Neural cell (in vitro differentiated cells): ENCODE results near the gene XIRP1. TPM values are rescaled to one million over a fixed set of nuclear protein-coding genes. Genes with fewer than 3 reads are reported as not detected.

Experiments
- H2AFZ ChIP-seq: fragments of 200-600, 300-800 bp; sonication (generic), shearing (Covaris generic); 2 replicates; pipeline ENCODE4 v1.6.0; 2014; ENCODE audit warnings: low read depth, mild to moderate bottlenecking, antibody characterized with exemption, low read length, moderate library complexity
- H3F3A ChIP-seq: fragments of 200-600 bp; shearing (Covaris generic); 2 replicates; pipeline ENCODE4 v1.6.1; 2016; ENCODE audit warnings: mild to moderate bottlenecking, moderate library complexity, mixed read lengths, antibody characterized with exemption, low read length; ENCODE audit not compliant: insufficient read depth, poor library complexity, severe bottlenecking
- H3K27ac ChIP-seq: fragments of 200-600, 300-800 bp; sonication (generic), shearing (Covaris generic); 2 replicates; pipeline ENCODE4 v1.5.1; 2014; ENCODE audit warnings: mild to moderate bottlenecking, low read length, moderate library complexity
- H3K27me3 ChIP-seq: fragments of 300-800, 200-600 bp; sonication (generic), shearing (Covaris generic); 2 replicates; pipeline ENCODE4 v1.6.0; 2014; ENCODE audit warnings: mild to moderate bottlenecking, low read depth, low read length, moderate library complexity; ENCODE audit not compliant: insufficient read depth
- H3K36me3 ChIP-seq: fragments of 300-800, 200-600 bp; sonication (generic), shearing (Covaris generic); 2 replicates; pipeline ENCODE4 v1.5.1; 2014; ENCODE audit warnings: mild to moderate bottlenecking, antibody characterized with exemption, low read length, moderate library complexity; ENCODE audit not compliant: insufficient read depth
- H3K4me2 ChIP-seq: fragments of 300-800, 200-600 bp; sonication (generic), shearing (Covaris generic); 2 replicates; pipeline ENCODE4 v1.6.0; 2014; ENCODE audit warnings: mild to moderate bottlenecking, low read length
- H3K4me3 ChIP-seq: fragments of 300-800, 200-600 bp; sonication (generic), shearing (Covaris generic); 2 replicates; pipeline ENCODE4 v1.5.1; 2014; ENCODE audit warnings: mild to moderate bottlenecking, low read length, moderate library complexity
- H3K79me2 ChIP-seq: fragments of 200-600 bp; shearing (Covaris generic); replicated peaks from 2 replicates; pipeline ENCODE4 v1.6.0; 2014; ENCODE audit warnings: mild to moderate bottlenecking, low read length, moderate library complexity; ENCODE audit not compliant: insufficient read depth
- H3K9ac ChIP-seq: fragments of 300-800, 200-600 bp; sonication (generic), shearing (Covaris generic); 2 replicates; pipeline ENCODE4 v1.6.1; 2016; ENCODE audit warnings: mild to moderate bottlenecking, low read length, mixed read lengths
- H3K9me2 ChIP-seq: fragments of 200-600 bp; shearing (Covaris generic); 2 replicates; pipeline ENCODE4 v1.6.1; 2016; ENCODE audit warnings: mild to moderate bottlenecking, low read length, mixed read lengths; ENCODE audit not compliant: insufficient read depth
- H3K9me3 ChIP-seq: fragments of 200-600, 300-800 bp; sonication (generic), shearing (Covaris generic); 2 replicates; pipeline ENCODE4 v1.6.1; 2016; ENCODE audit warnings: mild to moderate bottlenecking, mixed run types, low read length, moderate library complexity, mixed read lengths
- H4K20me1 ChIP-seq: fragments of 200-600 bp; shearing (Covaris generic); 2 replicates; pipeline ENCODE4 v1.6.1; 2016; ENCODE audit warnings: mild to moderate bottlenecking, mixed run types; ENCODE audit not compliant: insufficient read depth
- EP300 ChIP-seq: fragments of 450-650 bp; conservative IDR thresholded peaks from 2 replicates; pipeline ENCODE4 v1.6.1; 2014; ENCODE audit warnings: antibody characterized with exemption, mild to moderate bottlenecking, moderate library complexity; ENCODE audit not compliant: poor library complexity, severe bottlenecking
- EZH2 ChIP-seq: fragments of 200-600, 300-800 bp; shearing (Covaris generic), sonication (generic); IDR thresholded peaks from 2 replicates; pipeline ENCODE4 v1.6.1; 2014; ENCODE audit warnings: antibody characterized with exemption, low read length, borderline replicate concordance, mild to moderate bottlenecking; ENCODE audit not compliant: insufficient read depth, poor library complexity, severe bottlenecking
- MXI1 ChIP-seq: fragments of 450-650 bp; conservative IDR thresholded peaks from 2 replicates; pipeline ENCODE4 v1.6.1; 2014; ENCODE audit warnings: antibody characterized with exemption, mild to moderate bottlenecking; ENCODE audit not compliant: poor library complexity, severe bottlenecking
- POLR2AphosphoS5 ChIP-seq: IDR thresholded peaks from 2 replicates; pipeline ENCODE4 v1.6.1; 2012
- RAD21 ChIP-seq: fragments of 450-650 bp; conservative IDR thresholded peaks from 2 replicates; pipeline ENCODE4 v1.6.1; 2014; ENCODE audit warnings: antibody characterized with exemption, mild to moderate bottlenecking, moderate library complexity
- SMC3 ChIP-seq: fragments of 450-650 bp; conservative IDR thresholded peaks from 2 replicates; pipeline ENCODE4 v1.6.1; 2014; ENCODE audit warnings: antibody characterized with exemption, mild to moderate bottlenecking, moderate library complexity; ENCODE audit not compliant: poor library complexity
- TAF1 ChIP-seq: IDR thresholded peaks from 2 replicates; pipeline ENCODE4 v1.6.1; 2012; ENCODE audit warnings: low read depth
- polyA plus RNA-seq: library from polyadenylated mRNA; depleted of rRNA; stranded (reverse); fragments of >200 nt; gene quantifications from 2 replicates; pipeline ENCODE4 v1.2.3, GENCODE V29; 2014
- TF ChIP-seq, protein P1 (sequence below): IDR thresholded peaks from 2 replicates; pipeline ENCODE4 v1.6.1; 2012; ENCODE audit warnings: borderline replicate concordance
- TF ChIP-seq, protein P2 (sequence below): fragments of 450-650 bp; IDR thresholded peaks from 2 replicates; pipeline ENCODE4 v1.5.1; 2014; ENCODE audit warnings: antibody characterized with exemption, mild to moderate bottlenecking, moderate library complexity; ENCODE audit not compliant: poor library complexity, severe bottlenecking

XIRP1 gene
- polyA plus RNA-seq, 1 donor from 2014 or later = not detected

DNA sequence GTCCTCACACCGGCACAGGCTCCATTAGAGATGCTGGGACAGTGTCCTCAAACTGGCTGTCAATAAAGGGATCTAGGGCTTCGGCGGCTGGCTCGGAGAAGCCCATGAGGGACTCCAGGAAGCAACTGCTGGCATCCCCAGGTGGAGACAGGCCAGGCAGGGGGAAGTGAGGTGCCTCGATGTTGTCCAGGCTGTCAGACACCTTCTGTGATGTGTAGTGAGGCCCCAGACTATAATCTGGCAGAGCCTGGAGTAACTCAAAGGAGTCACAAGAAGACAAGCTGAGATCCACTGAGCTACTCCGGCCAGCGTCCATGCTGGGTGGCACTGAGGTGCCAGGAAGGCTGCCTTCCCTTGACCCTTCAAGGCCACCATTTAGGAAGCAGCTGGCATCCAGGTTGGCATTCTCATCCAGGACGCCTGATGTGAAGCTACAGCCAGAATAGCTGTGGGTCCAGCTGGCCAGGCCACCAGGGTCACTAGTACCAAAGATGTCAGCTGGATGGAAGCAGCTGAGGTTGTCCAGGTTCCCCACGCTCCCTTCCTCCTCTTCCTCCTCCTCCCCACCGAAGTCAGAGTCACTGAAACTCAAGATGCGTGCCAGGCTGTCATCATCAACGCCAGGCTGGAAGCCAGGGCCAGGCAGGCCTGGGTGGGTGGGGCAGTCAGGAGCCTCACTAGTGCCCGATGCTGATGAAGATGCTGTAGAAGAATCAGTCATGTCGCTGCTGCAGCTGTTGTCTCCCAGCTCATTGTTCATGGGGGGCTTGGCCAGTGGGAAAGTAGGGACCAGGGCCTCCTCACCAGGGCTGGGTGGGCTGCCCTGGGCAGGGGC is 49.1 kb downstream of the XIRP1 start:
- no peaks in the 10 kb centered on the region for H3K79me2 ChIP-seq
- no peak overlapping the region for H3K27ac ChIP-seq
- no peaks in the 10 kb centered on the region for H3F3A ChIP-seq

DNA sequence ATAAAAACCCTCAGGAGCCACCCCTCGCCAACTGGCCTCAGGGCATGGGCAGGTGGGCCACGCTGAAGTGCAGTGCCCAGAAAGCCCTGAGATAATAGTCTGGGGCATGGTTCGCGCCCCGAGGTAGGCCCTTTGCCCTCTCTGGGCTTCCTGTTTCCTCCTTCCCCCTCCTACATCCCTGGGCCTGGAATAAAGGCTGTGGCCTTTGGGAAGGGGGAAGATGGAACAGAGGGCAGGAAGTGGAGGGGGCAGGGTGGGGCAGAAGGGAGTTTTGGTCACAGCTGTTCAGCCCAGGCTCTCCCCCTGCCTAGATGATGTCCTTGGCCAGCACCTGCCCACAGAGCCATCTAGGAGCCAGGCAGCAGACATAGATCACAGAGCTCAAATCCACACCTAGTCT is 50.3 kb downstream of the XIRP1 start:
- no peaks in the 10 kb centered on the region for H3K9me3 ChIP-seq
- H3K27ac ChIP-seq = no peak overlapping the region
- no peaks in the 10 kb centered on the region for H3K9me2 ChIP-seq
- H3K27me3 ChIP-seq = no peaks in the 10 kb centered on the region
- H3K36me3 ChIP-seq = peaks cover 7% of the 10 kb centered on the region
- H4K20me1 ChIP-seq = no peaks in the 10 kb centered on the region
- H3K9ac ChIP-seq = no peak overlapping the region
- H3K4me2 ChIP-seq = no peak overlapping the region
- H2AFZ ChIP-seq = no peak overlapping the region
- H3K4me3 ChIP-seq = no peak overlapping the region
- TF ChIP-seq EZH2 (no peak), TAF1 (no peak), SMC3 (no peak), RAD21 (no peak), POLR2AphosphoS5 (no peak), MXI1 (no peak), EP300 (no peak)
- TF ChIP-seq, protein P1, sequence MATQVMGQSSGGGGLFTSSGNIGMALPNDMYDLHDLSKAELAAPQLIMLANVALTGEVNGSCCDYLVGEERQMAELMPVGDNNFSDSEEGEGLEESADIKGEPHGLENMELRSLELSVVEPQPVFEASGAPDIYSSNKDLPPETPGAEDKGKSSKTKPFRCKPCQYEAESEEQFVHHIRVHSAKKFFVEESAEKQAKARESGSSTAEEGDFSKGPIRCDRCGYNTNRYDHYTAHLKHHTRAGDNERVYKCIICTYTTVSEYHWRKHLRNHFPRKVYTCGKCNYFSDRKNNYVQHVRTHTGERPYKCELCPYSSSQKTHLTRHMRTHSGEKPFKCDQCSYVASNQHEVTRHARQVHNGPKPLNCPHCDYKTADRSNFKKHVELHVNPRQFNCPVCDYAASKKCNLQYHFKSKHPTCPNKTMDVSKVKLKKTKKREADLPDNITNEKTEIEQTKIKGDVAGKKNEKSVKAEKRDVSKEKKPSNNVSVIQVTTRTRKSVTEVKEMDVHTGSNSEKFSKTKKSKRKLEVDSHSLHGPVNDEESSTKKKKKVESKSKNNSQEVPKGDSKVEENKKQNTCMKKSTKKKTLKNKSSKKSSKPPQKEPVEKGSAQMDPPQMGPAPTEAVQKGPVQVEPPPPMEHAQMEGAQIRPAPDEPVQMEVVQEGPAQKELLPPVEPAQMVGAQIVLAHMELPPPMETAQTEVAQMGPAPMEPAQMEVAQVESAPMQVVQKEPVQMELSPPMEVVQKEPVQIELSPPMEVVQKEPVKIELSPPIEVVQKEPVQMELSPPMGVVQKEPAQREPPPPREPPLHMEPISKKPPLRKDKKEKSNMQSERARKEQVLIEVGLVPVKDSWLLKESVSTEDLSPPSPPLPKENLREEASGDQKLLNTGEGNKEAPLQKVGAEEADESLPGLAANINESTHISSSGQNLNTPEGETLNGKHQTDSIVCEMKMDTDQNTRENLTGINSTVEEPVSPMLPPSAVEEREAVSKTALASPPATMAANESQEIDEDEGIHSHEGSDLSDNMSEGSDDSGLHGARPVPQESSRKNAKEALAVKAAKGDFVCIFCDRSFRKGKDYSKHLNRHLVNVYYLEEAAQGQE = no peak
- TF ChIP-seq, protein P2, sequence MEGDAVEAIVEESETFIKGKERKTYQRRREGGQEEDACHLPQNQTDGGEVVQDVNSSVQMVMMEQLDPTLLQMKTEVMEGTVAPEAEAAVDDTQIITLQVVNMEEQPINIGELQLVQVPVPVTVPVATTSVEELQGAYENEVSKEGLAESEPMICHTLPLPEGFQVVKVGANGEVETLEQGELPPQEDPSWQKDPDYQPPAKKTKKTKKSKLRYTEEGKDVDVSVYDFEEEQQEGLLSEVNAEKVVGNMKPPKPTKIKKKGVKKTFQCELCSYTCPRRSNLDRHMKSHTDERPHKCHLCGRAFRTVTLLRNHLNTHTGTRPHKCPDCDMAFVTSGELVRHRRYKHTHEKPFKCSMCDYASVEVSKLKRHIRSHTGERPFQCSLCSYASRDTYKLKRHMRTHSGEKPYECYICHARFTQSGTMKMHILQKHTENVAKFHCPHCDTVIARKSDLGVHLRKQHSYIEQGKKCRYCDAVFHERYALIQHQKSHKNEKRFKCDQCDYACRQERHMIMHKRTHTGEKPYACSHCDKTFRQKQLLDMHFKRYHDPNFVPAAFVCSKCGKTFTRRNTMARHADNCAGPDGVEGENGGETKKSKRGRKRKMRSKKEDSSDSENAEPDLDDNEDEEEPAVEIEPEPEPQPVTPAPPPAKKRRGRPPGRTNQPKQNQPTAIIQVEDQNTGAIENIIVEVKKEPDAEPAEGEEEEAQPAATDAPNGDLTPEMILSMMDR = no peak
- H3F3A ChIP-seq = no peaks in the 10 kb centered on the region
- H3K79me2 ChIP-seq = no peaks in the 10 kb centered on the region

More for the DNA sequence above, 49.1 kb downstream of the XIRP1 start:
- no peaks in the 10 kb centered on the region for H3K27me3 ChIP-seq
- H3K9ac ChIP-seq = no peak overlapping the region
- H2AFZ ChIP-seq = no peak overlapping the region
- H3K9me2 ChIP-seq = no peaks in the 10 kb centered on the region
- H3K36me3 ChIP-seq = peaks cover 4% of the 10 kb centered on the region
- no peaks in the 10 kb centered on the region for H4K20me1 ChIP-seq
- H3K9me3 ChIP-seq = no peaks in the 10 kb centered on the region
- H3K4me3 ChIP-seq = no peak overlapping the region
- no peak overlapping the region for H3K4me2 ChIP-seq
- TF ChIP-seq, protein P1 = no peak
- TF ChIP-seq EP300 (no peak), RAD21 (no peak), POLR2AphosphoS5 (no peak), MXI1 (no peak)
